Tracheal epithelial cell (primary cell): ENCODE data around the gene LILRA1. TPM values are rescaled to one million over a fixed set of nuclear protein-coding genes. Genes with fewer than 3 reads are reported as not detected.

Experiments
- total RNA-seq: library from RNA; depleted of rRNA; stranded (reverse); fragments of >200 nt; gene quantifications from 2 replicates; pipeline ENCODE4 v1.2.1, GENCODE V29; 2014

Gene LILRA1
- total RNA-seq = not detected in 2 replicates

GRCh38 chr19:54593445-54593844, at the start of gene LILRA1:
LILRA1 (plus strand) TSS chr19:54593632; CDS start chr19:54594245, 613 bp downstream.

GRCh38 chr19:54573330-54573872, 20.0 kb upstream of the LILRA1 start, which contains the start of gene LILRA2:
LILRA2 (plus strand) TSS chr19:54573790; CDS start chr19:54573879, 89 bp downstream.

GRCh38 chr19:54630262-54630661, 36.8 kb downstream of the LILRA1 start, which contains the start of gene LILRB1:
LILRB1 (plus strand) TSS chr19:54630484; CDS start chr19:54631074, 590 bp downstream.

Other genes with a start within 250 kb of the LILRA1 start
- gene LAIR1, start 228.7 kb upstream of the LILRA1 start, total RNA-seq = under 0.01 TPM in 1 of 2 replicates, not detected in the other
- gene TTYH1, start 178.2 kb upstream of the LILRA1 start, total RNA-seq = not detected in 2 replicates
- 11.5 and 16.4 TPM in 2 replicates for gene LENG8, start 144.4 kb upstream of the LILRA1 start, total RNA-seq
- gene LENG9, start 129.9 kb upstream of the LILRA1 start, total RNA-seq = 15.4 and 24.5 TPM in 2 replicates
- 24.9 and 84.8 TPM in 2 replicates for gene CDC42EP5, start 120.3 kb upstream of the LILRA1 start, total RNA-seq
- not detected in 2 replicates for gene LAIR2, start 90.8 kb upstream of the LILRA1 start, total RNA-seq
- not detected in 2 replicates for gene LILRA2, start 19.8 kb upstream of the LILRA1 start, total RNA-seq
- not detected in 2 replicates for gene LILRB1, start 36.9 kb downstream of the LILRA1 start, total RNA-seq
- under 0.01 TPM in 1 of 2 replicates, not detected in the other for gene LILRB4, start 69.4 kb downstream of the LILRA1 start, total RNA-seq
- gene KIR3DL3, start 130.8 kb downstream of the LILRA1 start, total RNA-seq = not detected in 2 replicates
- gene KIR2DL3, start 144.9 kb downstream of the LILRA1 start, total RNA-seq = not detected in 2 replicates
- gene KIR2DL1, start 176.2 kb downstream of the LILRA1 start, total RNA-seq = not detected in 2 replicates
- not detected in 2 replicates for gene KIR2DL4, start 210.0 kb downstream of the LILRA1 start, total RNA-seq
- not detected in 2 replicates for gene KIR3DL1, start 222.8 kb downstream of the LILRA1 start, total RNA-seq
- gene KIR2DS4, start 239.0 kb downstream of the LILRA1 start, total RNA-seq = not detected in 2 replicates